DOHH2 (cell line): Measurements from ENCODE around the gene RAPGEF3.

Experiments
- H3F3A ChIP-seq: fragments of 200-600 bp; sonication (generic), shearing (Covaris generic); 2 replicates; pipeline ENCODE4 v1.6.0; 2016; ENCODE audit warnings: antibody characterized with exemption, mild to moderate bottlenecking; ENCODE audit not compliant: control insufficient read depth, insufficient read depth
- H3K27ac ChIP-seq: fragments of 200-600 bp; sonication (generic); 2 replicates; pipeline ENCODE4 v1.5.1; 2014; ENCODE audit warnings: low read depth, mild to moderate bottlenecking, low read length, moderate library complexity
- H3K27me3 ChIP-seq: fragments of 200-600 bp; sonication (generic); 2 replicates; pipeline ENCODE4 v1.6.1; 2014; ENCODE audit warnings: mild to moderate bottlenecking, low read length, mixed read lengths; ENCODE audit not compliant: control insufficient read depth
- H3K36me3 ChIP-seq: fragments of 200-600 bp; sonication (generic); 2 replicates; pipeline ENCODE4 v1.6.1; 2014; ENCODE audit warnings: mild to moderate bottlenecking, low read length, moderate library complexity, mixed read lengths; ENCODE audit not compliant: control insufficient read depth
- H3K4me1 ChIP-seq: fragments of 200-600 bp; sonication (generic); 2 replicates; pipeline ENCODE4 v1.6.1; 2014; ENCODE audit warnings: mild to moderate bottlenecking, low read length, mixed read lengths; ENCODE audit not compliant: control insufficient read depth
- H3K4me2 ChIP-seq: fragments of 200-600 bp; sonication (generic); 2 replicates; pipeline ENCODE4 v1.6.0; 2014; ENCODE audit warnings: mild to moderate bottlenecking, low read length, moderate library complexity
- H3K4me3 ChIP-seq: fragments of 200-600 bp; sonication (generic); 2 replicates; pipeline ENCODE4 v1.5.1; 2014; ENCODE audit warnings: mild to moderate bottlenecking, low read length, mixed read lengths
- H3K79me2 ChIP-seq: fragments of 200-600 bp; sonication (generic); 2 replicates; pipeline ENCODE4 v1.6.1; 2014; ENCODE audit warnings: mild to moderate bottlenecking, low read length, mixed read lengths; ENCODE audit not compliant: control insufficient read depth
- H3K9me2 ChIP-seq: fragments of 200-600 bp; sonication (generic); replicated peaks from 2 replicates; pipeline ENCODE4 v1.6.1; 2014; ENCODE audit warnings: mild to moderate bottlenecking, low read length, mixed read lengths; ENCODE audit not compliant: control insufficient read depth
- H3K9me3 ChIP-seq: fragments of 200-600 bp; sonication (generic); 2 replicates; pipeline ENCODE4 v1.6.1; 2014; ENCODE audit warnings: antibody characterized with exemption, low read length, mixed read lengths; ENCODE audit not compliant: control insufficient read depth, insufficient read depth
- H4K20me1 ChIP-seq: fragments of 200-600 bp; sonication (generic); 2 replicates; pipeline ENCODE4 v1.6.0; 2014; ENCODE audit warnings: low read depth, mild to moderate bottlenecking, antibody characterized with exemption, low read length, moderate library complexity; ENCODE audit not compliant: control insufficient read depth, insufficient read depth
- CTCF ChIP-seq: fragments of 200-600 bp; sonication (generic); IDR thresholded peaks from one replicate; pipeline ENCODE4 v1.5.1; 2014; ENCODE audit warnings: antibody characterized with exemption, mild to moderate bottlenecking, low read depth, low read length; ENCODE audit not compliant: poor library complexity, severe bottlenecking
- EZH2phosphoT487 ChIP-seq: fragments of 200-600 bp; sonication (generic); IDR thresholded peaks from 2 replicates; pipeline ENCODE4 v1.6.1; 2017; ENCODE audit warnings: borderline replicate concordance, mild to moderate bottlenecking, antibody characterized with exemption, low read length, moderate library complexity, mixed read lengths

Gene RAPGEF3

DNA sequence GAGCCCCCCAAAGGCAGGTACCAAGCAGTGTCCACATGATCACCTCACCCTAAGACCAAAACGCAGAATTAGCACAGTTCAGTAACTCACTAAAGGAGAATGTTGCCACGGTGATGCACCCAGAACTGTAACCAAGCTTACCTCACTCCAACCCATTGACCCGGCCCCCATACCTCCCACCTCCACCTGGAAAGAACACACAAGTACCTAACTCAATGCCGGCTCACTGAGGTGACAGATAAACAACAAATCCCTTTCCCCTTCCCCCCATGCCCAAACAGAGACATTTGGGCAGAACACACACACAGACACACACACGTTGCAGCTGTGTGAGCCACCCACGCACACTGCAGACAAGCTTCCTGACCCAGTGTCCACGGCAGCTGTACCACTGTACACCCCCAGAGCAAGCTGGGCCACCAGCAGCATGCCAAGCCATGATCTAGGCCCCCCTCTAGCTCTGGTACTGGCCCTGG lies 1.3 kb downstream of the RAPGEF3 start:
- H3K4me3 ChIP-seq: no peak overlapping the region
- no peak overlapping the region for H3K27ac ChIP-seq
- no peaks in the 10 kb centered on the region for H4K20me1 ChIP-seq
- H3F3A ChIP-seq: no peaks in the 10 kb centered on the region
- TF ChIP-seq CTCF (no peak), EZH2phosphoT487 (no peak)
- peaks cover 37% of the 10 kb centered on the region for H3K4me1 ChIP-seq
- H3K36me3 ChIP-seq: no peaks in the 10 kb centered on the region
- no peaks in the 10 kb centered on the region for H3K9me2 ChIP-seq
- no peaks in the 10 kb centered on the region for H3K9me3 ChIP-seq
- peaks cover 17% of the 10 kb centered on the region for H3K27me3 ChIP-seq
- no peaks in the 10 kb centered on the region for H3K79me2 ChIP-seq
- H3K4me2 ChIP-seq: no peak overlapping the region

GRCh38 chr12:47755655-47756562 lies 2.8 kb downstream of the RAPGEF3 start:
- H3K27ac ChIP-seq: no peak overlapping the region
- no peaks in the 10 kb centered on the region for H3K79me2 ChIP-seq
- H3K27me3 ChIP-seq: peaks cover 17% of the 10 kb centered on the region
- no peaks in the 10 kb centered on the region for H3K9me3 ChIP-seq
- H3F3A ChIP-seq: no peaks in the 10 kb centered on the region
- TF ChIP-seq EZH2phosphoT487 (no peak), CTCF (no peak)
- no peak overlapping the region for H3K4me2 ChIP-seq
- H3K4me3 ChIP-seq: no peak overlapping the region
- no peaks in the 10 kb centered on the region for H3K9me2 ChIP-seq
- H4K20me1 ChIP-seq: no peaks in the 10 kb centered on the region
- no peaks in the 10 kb centered on the region for H3K36me3 ChIP-seq
- peaks cover 37% of the 10 kb centered on the region for H3K4me1 ChIP-seq

DNA sequence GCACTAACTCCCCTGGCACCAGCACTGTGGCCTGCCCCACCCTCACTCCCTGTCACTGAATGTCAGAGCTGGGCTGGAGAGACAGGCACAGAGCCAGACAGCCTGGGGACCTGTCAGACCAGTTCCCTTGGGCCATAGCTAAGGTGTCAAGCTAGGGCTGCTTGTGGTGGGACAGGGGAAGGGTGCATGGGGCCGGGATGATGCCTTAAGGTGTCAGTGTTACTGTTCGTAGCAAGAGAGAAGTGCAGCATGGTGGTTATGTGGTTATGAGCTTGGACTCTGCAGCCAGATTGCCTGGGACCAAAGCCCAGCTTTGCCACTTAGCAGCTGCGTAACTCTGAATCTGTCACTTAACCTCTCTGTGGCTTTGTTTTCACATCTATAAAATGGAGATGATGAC lies 3.8 kb downstream of the RAPGEF3 start:
- no peaks in the 10 kb centered on the region for H3K9me3 ChIP-seq
- no peaks in the 10 kb centered on the region for H3K36me3 ChIP-seq
- no peak overlapping the region for H3K4me2 ChIP-seq
- H4K20me1 ChIP-seq: no peaks in the 10 kb centered on the region
- TF ChIP-seq EZH2phosphoT487 (no peak), CTCF (no peak)
- H3F3A ChIP-seq: no peaks in the 10 kb centered on the region
- no peak overlapping the region for H3K27ac ChIP-seq
- peaks cover 20% of the 10 kb centered on the region for H3K27me3 ChIP-seq
- no peaks in the 10 kb centered on the region for H3K79me2 ChIP-seq
- H3K4me3 ChIP-seq: no peak overlapping the region
- H3K4me1 ChIP-seq: peaks cover 37% of the 10 kb centered on the region
- H3K9me2 ChIP-seq: no peaks in the 10 kb centered on the region
